ENCODE results near the gene SPART.

The SPART gene

GRCh38 chr13:36342715-36343114, 3.5 kb downstream of the SPART start:
- no peak for TF ChIP-seq CTCF (IDR thresholded peaks at IDR 0.05)

GRCh38 chr13:36341718-36342117, 4.5 kb downstream of the SPART start:
- TF ChIP-seq CTCF (IDR thresholded peaks at IDR 0.05): no peak

- TF ChIP-seq CTCF (IDR thresholded peaks at IDR 0.05): no peak
Measured at GRCh38 chr13:36339600-36340155, 6.5 kb downstream of the SPART start.

- TF ChIP-seq CTCF (IDR thresholded peaks at IDR 0.05): no peak
Measured at GRCh38 chr13:36337938-36338641, 8.1 kb downstream of the SPART start.

GRCh38 chr13:36332986-36333385, 13.2 kb downstream of the SPART start:
- no peak for TF ChIP-seq CTCF (IDR thresholded peaks at IDR 0.05)

GRCh38 chr13:36331280-36331679, 14.9 kb downstream of the SPART start:
- TF ChIP-seq CTCF (IDR thresholded peaks at IDR 0.05): no peak

- TF ChIP-seq CTCF (IDR thresholded peaks at IDR 0.05): no peak
Measured at GRCh38 chr13:36329361-36329760, 16.8 kb downstream of the SPART start.

Data from LNCAP (cell line).